Kidney (tissue), 14 donors: ENCODE data around the gene ZFAND3. TPM values are rescaled to one million over a fixed set of nuclear protein-coding genes. Genes with fewer than 3 reads are reported as not detected.

Experiments used
- DNase-seq, 5 donors: peaks; one replicate each; pipeline ENCODE4 v3.0.0-alpha.2; 2013 to 2020
- FAIRE-seq: peaks from 2 replicates; lab custom pipeline; 2012; peaks lifted over from hg19 to GRCh38; lab: Jason Lieb, UNC
- H3K27ac ChIP-seq, 2 donors: one replicate each; pipeline ENCODE4 v1.7.0; 2013; ENCODE audit warnings: low read depth in 2 of 2, low read length in 2 of 2, inconsistent platforms in 1 of 2
- H3K27me3 ChIP-seq: one replicate; pipeline ENCODE4 v1.7.1; 2013; ENCODE audit warnings: low read length, inconsistent platforms; ENCODE audit not compliant: control insufficient read depth, insufficient read depth
- H3K36me3 ChIP-seq, 3 donors: one replicate each; pipeline versions ENCODE4 v1.7.0 to v1.7.1; 2013; ENCODE audit warnings: low read length in 3 of 3, control low read depth in 1 of 3, inconsistent platforms in 1 of 3; ENCODE audit not compliant: insufficient read depth in 3 of 3, control insufficient read depth in 2 of 3
- H3K4me1 ChIP-seq, 3 donors: one replicate each; pipeline versions ENCODE4 v1.7.0 to v1.7.1; 2013; ENCODE audit warnings: low read length in 3 of 3, inconsistent platforms in 1 of 3, low read depth in 1 of 3; ENCODE audit not compliant: control insufficient read depth in 2 of 3, insufficient read depth in 2 of 3
- H3K4me3 ChIP-seq, 3 donors: one replicate each; pipeline versions ENCODE4 v1.7.0 to v1.8.1; 2013; ENCODE audit warnings: low read length in 3 of 3, control low read depth in 1 of 3, inconsistent platforms in 1 of 3
- H3K9ac ChIP-seq, 3 donors: one replicate each; pipeline versions ENCODE4 v1.7.0 to v1.7.1; 2013; ENCODE audit warnings: low read length in 3 of 3, control low read depth in 1 of 3, inconsistent platforms in 1 of 3
- H3K9me3 ChIP-seq, 3 donors: one replicate each; pipeline versions ENCODE4 v1.7.0 to v1.7.1; 2013; ENCODE audit warnings: low read length in 3 of 3, control low read depth in 1 of 3, inconsistent platforms in 1 of 3; ENCODE audit not compliant: control insufficient read depth in 2 of 3, insufficient read depth in 1 of 3
- intact Hi-C: fragments of 100-400 bp; cut with DNase I; formaldehyde crosslinking; loops from one replicate; pipeline ENCODE4 v1.11.1; 2022
- polyA plus RNA-seq: library from polyadenylated mRNA; stranded (reverse); fragments of 350-450 nt; fragmentation: Illumina TruSeq; extraction: RNeasy Lipid Tissue Mini Kit (QIAGEN cat#74804); gene quantifications from one replicate; pipeline ENCODE4 v1.2.3, GENCODE V29; 2014; ENCODE audit warnings: low read depth, low replicate concordance; ENCODE audit not compliant: insufficient read depth
- total RNA-seq: library from RNA; stranded (reverse); fragmentation: NEBNext Ultra II Directional; extraction: Animal tissue kit (Norgen Biotek cat#: 25700); gene quantifications from one replicate; pipeline ENCODE4 v1.2.1, GENCODE V29; 2021
- TF ChIP-seq, protein P1 (sequence below): IDR thresholded peaks from 3 replicates; pipeline ENCODE4 v1.5.1; 2012; ENCODE audit warnings: mild to moderate bottlenecking, moderate library complexity, borderline replicate concordance; ENCODE audit not compliant: insufficient read depth; ENCODE audit errors: extremely low read depth
- donor health status: control.
- donor health status: control.
- donor health status: control.
- donor health status: control.
- donor health status: control.
- donor health status: DM: yes; HTN: yes; CAD: no.
- donor health status: Normal renal cell carcinoma (clear cell type).

The ZFAND3 gene
- total and polyA plus RNA-seq, 2 donors from 2014 or later: 44.6 to 104 TPM

DNA sequence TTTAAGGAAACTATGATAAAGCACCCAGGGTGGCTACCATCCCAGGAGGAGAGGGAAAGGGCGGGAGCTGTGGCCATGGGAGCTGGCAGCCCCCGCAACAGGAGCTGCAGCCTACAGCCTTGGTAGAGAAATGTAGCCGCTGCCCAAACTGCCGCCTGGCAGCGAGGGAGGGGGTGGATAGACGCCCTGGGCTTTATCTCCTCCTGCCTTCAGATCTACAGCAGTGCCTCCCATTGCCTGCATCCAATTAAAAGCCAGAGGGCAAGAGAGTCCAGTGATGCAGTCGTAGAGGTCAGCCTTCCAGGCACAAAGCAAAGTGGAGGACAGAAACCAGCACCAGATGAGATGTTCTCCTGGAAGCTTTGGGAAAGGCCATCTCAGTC, 35.0 kb upstream of the ZFAND3 start:
- H3K4me3 ChIP-seq: peak overlapping the region in 2 of 3 donors; percentile 73 to 81
- no peaks in the 10 kb centered on the region for H3K36me3 ChIP-seq
- FAIRE-seq: no peak
- H3K27ac ChIP-seq: no peak overlapping the region
- DNase-seq: peak in 4 of 5 donors; percentile 25 to 61 (median 38)
- H3K9me3 ChIP-seq: no peaks in the 10 kb centered on the region
- no peaks in the 10 kb centered on the region for H3K27me3 ChIP-seq
- H3K4me1 ChIP-seq: peaks cover 0 to 14% (median 8%) of the 10 kb centered on the region in 3 donors
- intact Hi-C loops: no loop called here
- no peak overlapping the region for H3K9ac ChIP-seq
- TF ChIP-seq, protein P1, sequence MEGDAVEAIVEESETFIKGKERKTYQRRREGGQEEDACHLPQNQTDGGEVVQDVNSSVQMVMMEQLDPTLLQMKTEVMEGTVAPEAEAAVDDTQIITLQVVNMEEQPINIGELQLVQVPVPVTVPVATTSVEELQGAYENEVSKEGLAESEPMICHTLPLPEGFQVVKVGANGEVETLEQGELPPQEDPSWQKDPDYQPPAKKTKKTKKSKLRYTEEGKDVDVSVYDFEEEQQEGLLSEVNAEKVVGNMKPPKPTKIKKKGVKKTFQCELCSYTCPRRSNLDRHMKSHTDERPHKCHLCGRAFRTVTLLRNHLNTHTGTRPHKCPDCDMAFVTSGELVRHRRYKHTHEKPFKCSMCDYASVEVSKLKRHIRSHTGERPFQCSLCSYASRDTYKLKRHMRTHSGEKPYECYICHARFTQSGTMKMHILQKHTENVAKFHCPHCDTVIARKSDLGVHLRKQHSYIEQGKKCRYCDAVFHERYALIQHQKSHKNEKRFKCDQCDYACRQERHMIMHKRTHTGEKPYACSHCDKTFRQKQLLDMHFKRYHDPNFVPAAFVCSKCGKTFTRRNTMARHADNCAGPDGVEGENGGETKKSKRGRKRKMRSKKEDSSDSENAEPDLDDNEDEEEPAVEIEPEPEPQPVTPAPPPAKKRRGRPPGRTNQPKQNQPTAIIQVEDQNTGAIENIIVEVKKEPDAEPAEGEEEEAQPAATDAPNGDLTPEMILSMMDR: no peak

DNA sequence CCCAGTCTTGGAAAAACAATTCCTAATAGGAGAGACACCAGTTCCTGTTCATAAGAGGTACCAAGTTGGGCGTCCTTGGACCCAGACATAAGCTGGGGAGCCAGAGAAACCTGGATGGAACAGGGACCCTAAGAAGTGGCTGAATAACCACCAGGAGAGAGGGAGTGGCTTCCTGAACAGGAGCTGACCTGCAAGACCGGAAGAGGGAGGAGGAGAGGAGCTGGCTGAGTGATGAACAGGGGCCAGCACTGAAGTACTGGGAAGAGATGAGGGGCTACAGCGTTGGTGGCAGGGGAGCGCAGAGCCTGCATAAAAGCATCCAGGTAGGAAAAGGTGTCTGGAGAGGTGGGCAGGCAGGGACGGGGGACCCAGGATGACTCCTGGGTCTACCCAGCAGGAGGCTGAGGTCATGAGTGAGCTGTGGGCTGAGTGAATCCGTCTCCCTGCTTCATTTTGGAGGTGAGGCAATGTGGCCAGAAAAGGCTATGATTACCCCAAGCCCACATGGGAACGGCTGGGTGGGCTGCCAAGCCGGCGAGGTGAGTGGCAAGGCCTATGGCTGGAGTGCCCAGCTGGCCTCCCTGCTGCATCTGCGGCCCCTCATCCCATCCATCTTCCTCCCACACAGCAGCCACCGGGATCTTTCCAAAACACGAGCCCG, 34.4 kb upstream of the ZFAND3 start:
- no peaks in the 10 kb centered on the region for H3K27me3 ChIP-seq
- TF ChIP-seq, protein P1: no peak
- FAIRE-seq (no peak), DNase-seq (peak in 4 of 5 donors; percentile 43 to 57 (median 56))
- no peak overlapping the region for H3K9ac ChIP-seq
- H3K4me3 ChIP-seq: no peak overlapping the region
- H3K27ac ChIP-seq: no peak overlapping the region
- no peaks in the 10 kb centered on the region for H3K9me3 ChIP-seq
- no peaks in the 10 kb centered on the region for H3K36me3 ChIP-seq
- intact Hi-C loops: no loop called here
- peaks cover 0 to 14% (median 3%) of the 10 kb centered on the region in 3 donors for H3K4me1 ChIP-seq

DNA sequence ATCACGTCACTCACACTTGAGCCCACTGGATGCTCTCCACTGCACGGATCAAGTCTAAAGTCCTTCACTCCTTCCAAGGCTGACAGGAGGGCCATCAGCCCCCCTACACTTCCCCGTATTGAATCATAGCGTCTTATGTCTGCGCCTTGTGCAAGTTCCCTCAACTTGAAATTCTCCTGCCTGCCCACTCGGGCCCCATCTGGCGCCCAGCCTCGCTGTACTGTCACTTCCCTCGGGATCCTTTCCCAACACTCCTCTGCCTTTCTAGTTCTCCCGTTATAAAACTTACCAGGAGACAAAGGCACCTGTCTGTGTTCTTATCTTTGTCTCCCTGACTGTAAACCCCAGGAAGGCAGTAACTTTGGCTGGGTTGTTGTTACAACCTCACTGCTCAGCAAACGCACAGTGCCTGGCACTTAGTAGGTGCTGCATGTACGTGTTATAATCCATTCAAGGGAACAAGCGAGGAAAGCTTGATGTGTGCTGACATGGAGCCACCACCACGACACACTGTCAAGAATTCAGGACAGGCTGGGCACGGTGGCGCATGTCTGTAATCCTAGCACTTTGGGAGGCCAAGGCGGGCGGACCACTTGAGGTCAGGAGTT, 33.8 kb upstream of the ZFAND3 start:
- Histone ChIP-seq H3K9ac (no peak overlapping the region), H3K27ac (no peak overlapping the region), H3K27me3 (no peaks in the 10 kb centered on the region), H3K36me3 (no peaks in the 10 kb centered on the region), H3K4me3 (no peak overlapping the region), H3K9me3 (no peaks in the 10 kb centered on the region), H3K4me1 (peaks cover 0 to 11% (median 3%) of the 10 kb centered on the region in 3 donors)
- intact Hi-C loops: no loop called here
- DNase-seq (peak in 1 of 5 donors; percentile 37), FAIRE-seq (no peak)
- TF ChIP-seq, protein P1: no peak
